WI38 (cell line): Measurements from ENCODE around the gene MAVS.
"Not testable (repeated sequence)": the region's sequence is repeated elsewhere in the genome, so short reads cannot be mapped to it uniquely, and the experiment has no call there.

ENCODE experiments used
- H3K4me3 ChIP-seq: 2 replicates; pipeline ENCODE4 v1.5.1; 2011; ENCODE audit warnings: low read depth, mild to moderate bottlenecking, control low read depth, low read length
- TF ChIP-seq, protein P1 (sequence below): IDR thresholded peaks from 2 replicates; pipeline ENCODE4 v1.5.1; 2012; ENCODE audit warnings: low read depth, mild to moderate bottlenecking, control low read depth, low read length

MAVS gene

DNA sequence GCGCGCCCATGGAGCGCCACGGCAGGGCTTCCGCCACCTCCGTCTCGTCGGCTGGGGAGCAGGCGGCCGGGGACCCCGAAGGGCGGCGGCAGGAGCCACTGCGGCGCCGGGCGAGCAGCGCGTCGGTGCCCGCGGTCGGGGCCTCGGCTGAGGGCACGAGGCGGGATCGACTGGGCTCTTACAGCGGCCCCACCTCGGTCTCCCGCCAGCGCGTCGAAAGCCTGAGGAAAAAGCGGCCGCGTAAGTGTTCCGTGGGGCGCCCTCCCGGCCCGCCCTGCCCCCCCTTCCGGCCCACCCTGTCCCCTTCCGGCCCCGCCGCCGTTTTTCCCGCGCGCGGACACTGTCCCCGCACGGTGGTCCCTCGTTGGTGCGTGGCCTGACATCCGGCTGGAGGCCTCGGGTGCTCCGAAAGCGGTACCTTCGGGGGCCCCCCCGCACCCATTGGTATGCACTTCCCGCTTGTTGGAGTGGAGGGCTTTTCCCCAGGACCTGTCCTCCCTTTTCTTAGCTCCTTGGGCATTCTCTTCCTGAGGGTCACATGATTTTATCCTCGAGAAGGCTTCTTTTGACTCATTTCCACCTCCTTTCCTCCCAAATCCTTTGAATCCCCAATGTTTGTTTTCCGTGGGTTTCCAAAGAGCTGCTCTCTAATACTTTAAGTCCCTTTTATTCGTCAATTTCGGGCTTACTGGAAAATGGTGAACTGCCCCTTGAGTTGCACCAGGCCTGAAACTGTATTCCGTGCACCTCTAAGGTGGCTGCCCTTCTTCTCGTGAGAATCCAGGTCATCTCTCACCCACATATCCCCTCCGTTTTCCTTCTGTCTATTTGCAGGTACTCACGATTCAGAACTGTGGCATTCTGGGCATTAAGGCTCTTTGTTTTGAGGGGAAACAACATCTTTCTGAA, 43.1 kb downstream of the MAVS start:
- TF ChIP-seq, protein P1, sequence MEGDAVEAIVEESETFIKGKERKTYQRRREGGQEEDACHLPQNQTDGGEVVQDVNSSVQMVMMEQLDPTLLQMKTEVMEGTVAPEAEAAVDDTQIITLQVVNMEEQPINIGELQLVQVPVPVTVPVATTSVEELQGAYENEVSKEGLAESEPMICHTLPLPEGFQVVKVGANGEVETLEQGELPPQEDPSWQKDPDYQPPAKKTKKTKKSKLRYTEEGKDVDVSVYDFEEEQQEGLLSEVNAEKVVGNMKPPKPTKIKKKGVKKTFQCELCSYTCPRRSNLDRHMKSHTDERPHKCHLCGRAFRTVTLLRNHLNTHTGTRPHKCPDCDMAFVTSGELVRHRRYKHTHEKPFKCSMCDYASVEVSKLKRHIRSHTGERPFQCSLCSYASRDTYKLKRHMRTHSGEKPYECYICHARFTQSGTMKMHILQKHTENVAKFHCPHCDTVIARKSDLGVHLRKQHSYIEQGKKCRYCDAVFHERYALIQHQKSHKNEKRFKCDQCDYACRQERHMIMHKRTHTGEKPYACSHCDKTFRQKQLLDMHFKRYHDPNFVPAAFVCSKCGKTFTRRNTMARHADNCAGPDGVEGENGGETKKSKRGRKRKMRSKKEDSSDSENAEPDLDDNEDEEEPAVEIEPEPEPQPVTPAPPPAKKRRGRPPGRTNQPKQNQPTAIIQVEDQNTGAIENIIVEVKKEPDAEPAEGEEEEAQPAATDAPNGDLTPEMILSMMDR: no peak
- H3K4me3 ChIP-seq: peak overlapping the region; percentile 94

- H3K4me3 ChIP-seq: peak overlapping the region; percentile 94
- TF ChIP-seq, protein P1: no peak
Measured at GRCh38 chr20:3890398-3890751, 43.7 kb downstream of the MAVS start.

- peak overlapping the region; percentile 94 for H3K4me3 ChIP-seq
- TF ChIP-seq, protein P1: no peak
Measured at GRCh38 chr20:3890999-3891929, 44.6 kb downstream of the MAVS start.

DNA sequence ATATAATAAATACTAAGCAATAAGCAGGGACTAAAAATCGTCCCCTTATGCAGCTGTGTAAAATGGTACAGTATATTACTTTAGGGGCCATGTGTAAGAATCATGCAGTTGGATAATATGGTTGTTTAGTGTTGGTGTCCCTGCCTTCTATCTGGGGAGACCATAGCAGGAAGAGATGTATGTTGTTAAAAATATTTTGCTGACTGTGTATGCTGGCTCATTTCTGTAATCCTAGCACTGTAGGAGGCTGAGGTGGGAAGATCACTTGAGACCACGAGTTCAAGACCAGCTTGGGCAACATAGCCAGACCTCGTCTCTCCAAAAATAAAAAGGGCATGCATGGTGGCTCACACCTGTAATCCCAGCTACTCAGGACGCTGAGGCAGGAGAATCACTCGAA, 48.2 kb downstream of the MAVS start:
- TF ChIP-seq, protein P1: no peak
- H3K4me3 ChIP-seq: no peak overlapping the region

GRCh38 chr20:3896302-3896701, 49.7 kb downstream of the MAVS start:
- TF ChIP-seq, protein P1: no peak
- no peak overlapping the region for H3K4me3 ChIP-seq

DNA sequence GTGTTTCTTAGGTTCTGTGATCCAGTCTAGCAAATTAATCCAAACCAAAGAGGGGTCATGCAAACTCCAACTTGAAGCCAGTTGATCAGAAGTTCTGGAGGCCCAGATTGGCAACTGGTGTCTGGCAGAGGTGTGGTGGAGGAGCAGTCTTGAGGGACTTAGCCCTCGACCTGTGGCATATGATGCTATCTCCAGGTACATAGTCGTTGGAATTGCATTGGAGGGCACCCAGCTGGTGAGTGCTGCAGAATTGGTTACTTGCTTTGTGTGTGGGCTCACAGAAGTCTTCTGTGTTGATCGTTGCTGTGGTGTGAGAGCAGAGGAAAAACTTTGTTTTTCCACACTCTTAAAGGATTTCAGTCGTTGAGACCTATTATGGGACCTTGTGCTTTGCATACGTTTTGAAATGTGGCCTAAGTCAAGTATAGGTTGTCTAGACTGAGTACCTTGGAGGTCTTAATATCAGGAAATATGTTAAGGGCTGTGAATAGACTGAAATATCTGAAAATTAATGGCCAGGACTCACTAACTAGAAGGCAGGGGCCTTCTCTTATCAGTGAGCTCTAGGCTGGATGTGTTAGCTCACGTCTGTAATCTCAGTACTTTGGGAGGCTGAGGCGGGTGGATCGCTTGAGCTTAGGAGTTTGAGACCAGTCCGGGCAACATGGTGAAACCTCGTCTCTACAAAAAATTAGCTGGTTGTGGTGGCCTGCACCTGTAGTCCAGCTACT, 50.4 kb downstream of the MAVS start:
- TF ChIP-seq, protein P1: no peak
- H3K4me3 ChIP-seq: no peak overlapping the region

- not testable (repeated sequence) for H3K4me3 ChIP-seq
Measured at GRCh38 chr20:3898181-3898580, 51.5 kb downstream of the MAVS start.
